CD4-positive, alpha-beta T cell (primary cell): ENCODE data around the gene GRID2. TPM values are rescaled to one million over a fixed set of nuclear protein-coding genes. Genes with fewer than 3 reads are reported as not detected.

ENCODE experiments used
- ATAC-seq: fragments of 200-7000 bp; cut with Tn5 transposase; one replicate; pipeline ENCODE4 v1.10.0; 2022; ENCODE audit warnings: mild to moderate bottlenecking; ENCODE audit not compliant: poor library complexity
- CTCF ChIA-PET: fragments of 350-600 bp; sonication (Branson Sonifier 250); formaldehyde crosslinking; loops from one replicate; lab custom pipeline; 2021; ENCODE audit warnings: antibody characterized with exemption, inconsistent platforms; lab: Charles Lee
- POLR2A ChIA-PET: fragments of 350-600 bp; sonication (Branson Sonifier 250); formaldehyde crosslinking; loops from one replicate; lab custom pipeline; 2021; ENCODE audit warnings: antibody characterized with exemption, inconsistent platforms; lab: Charles Lee
- DNase-seq, 14 experiments: peaks; one replicate each; pipeline ENCODE4 v3.0.0-alpha.2; 2013 to 2020; ENCODE audit warnings: mixed read lengths in 2 of 14
- H3K27ac ChIP-seq, 2 donors: one replicate each; pipeline versions ENCODE4 v1.5.1 to v1.7.0; 2013; ENCODE audit warnings: low read length in 2 of 2, low read depth in 1 of 2, mild to moderate bottlenecking in 1 of 2
- H3K27me3 ChIP-seq, 2 experiments: 1 replicate in 1 of 2; 2 replicates in 1 of 2; pipeline versions ENCODE4 v1.6.1 to v1.7.0; 2013; ENCODE audit warnings: low read length in 2 of 2, control low read depth in 1 of 2, mild to moderate bottlenecking in 1 of 2, moderate library complexity in 1 of 2; ENCODE audit not compliant: insufficient read depth in 2 of 2, control insufficient read depth in 1 of 2
- H3K36me3 ChIP-seq: one replicate; pipeline ENCODE4 v1.6.1; 2013; ENCODE audit warnings: low read length, control low read depth; ENCODE audit not compliant: insufficient read depth
- H3K4me1 ChIP-seq: one replicate; pipeline ENCODE4 v1.6.1; 2013; ENCODE audit warnings: low read length, control low read depth; ENCODE audit not compliant: insufficient read depth
- H3K4me3 ChIP-seq: one replicate; pipeline ENCODE4 v1.5.1; 2013; ENCODE audit warnings: mild to moderate bottlenecking, low read length, moderate library complexity
- H3K9me3 ChIP-seq, 2 experiments: 1 replicate in 1 of 2; 2 replicates in 1 of 2; pipeline versions ENCODE4 v1.6.1 to v1.7.0; 2013; ENCODE audit warnings: low read length in 2 of 2, mild to moderate bottlenecking in 2 of 2, control low read depth in 1 of 2, moderate library complexity in 1 of 2; ENCODE audit not compliant: control insufficient read depth in 1 of 2, insufficient read depth in 1 of 2
- H3K27ac Mint-ChIP-seq: one replicate; pipeline ENCODE4 v1.8.0; 2020; ENCODE audit warnings: mixed read lengths
- H3K27me3 Mint-ChIP-seq: one replicate; pipeline ENCODE4 v1.8.0; 2021; ENCODE audit warnings: mixed read lengths
- H3K36me3 Mint-ChIP-seq: one replicate; pipeline ENCODE4 v1.8.0; 2021; ENCODE audit warnings: low read depth, mixed read lengths
- H3K4me1 Mint-ChIP-seq: one replicate; pipeline ENCODE4 v1.8.0; 2021; ENCODE audit warnings: low read depth, mixed read lengths
- H3K4me3 Mint-ChIP-seq: one replicate; pipeline ENCODE4 v1.8.0; 2020; ENCODE audit warnings: mild to moderate bottlenecking, mixed read lengths
- H3K9me3 Mint-ChIP-seq: one replicate; pipeline ENCODE4 v1.8.0; 2020; ENCODE audit warnings: mixed read lengths
- CTCF ChIP-seq: fragments of 200-600 bp; IDR thresholded peaks from one replicate; pipeline ENCODE4 v1.8.0; 2022; ENCODE audit warnings: antibody characterized with exemption, mild to moderate bottlenecking
- intact Hi-C, 2 experiments: fragments of 100-400 bp; cut with DNase I in 1 of 2; cut with micrococcal nuclease in 1 of 2; formaldehyde crosslinking; loops; one replicate each; pipeline versions ENCODE4 v1.15.1 to v1.9.0; 2023 to 2025; cut with DNase I, micrococcal nuclease
- total RNA-seq, 174 experiments: library from RNA in 2 of 174; stranded (reverse) in 2 of 174; gene quantifications; one replicate each; pipeline ENCODE4 v1.2.3 and lab custom pipeline; 2021 to 2026

The GRID2 gene
- total RNA-seq, 2 experiments from 2014 or later = not detected

GRCh38 chr4:93779228-93779627, 1475.5 kb downstream of the GRID2 start:
- Mint-ChIP-seq H3K36me3 (no peaks in the 10 kb centered on the region), H3K9me3 (no peaks in the 10 kb centered on the region), H3K27me3 (no peaks in the 10 kb centered on the region), H3K4me1 (no peaks in the 10 kb centered on the region), H3K27ac (no peak overlapping the region), H3K4me3 (no peak overlapping the region)
- H3K4me3 ChIP-seq = no peak overlapping the region
- no peaks in the 10 kb centered on the region for H3K36me3 ChIP-seq
- H3K27ac ChIP-seq = no peak overlapping the region
- no peaks in the 10 kb centered on the region for H3K4me1 ChIP-seq
- intact Hi-C loops = no loop called here
- no peak for DNase-seq
- H3K9me3 ChIP-seq = peaks cover 0 to 4% of the 10 kb centered on the region in 2 experiments
- no peak for ATAC-seq
- no peaks in the 10 kb centered on the region for H3K27me3 ChIP-seq
- POLR2A ChIA-PET = no interaction called here
- CTCF ChIA-PET = no interaction called here
- TF ChIP-seq CTCF = no peak

- no peaks in the 10 kb centered on the region for H3K27me3 ChIP-seq
- Mint-ChIP-seq H3K27ac (no peak overlapping the region), H3K36me3 (no peaks in the 10 kb centered on the region), H3K4me1 (no peaks in the 10 kb centered on the region), H3K4me3 (no peak overlapping the region), H3K27me3 (no peaks in the 10 kb centered on the region), H3K9me3 (no peaks in the 10 kb centered on the region)
- H3K4me1 ChIP-seq = no peaks in the 10 kb centered on the region
- ChIA-PET POLR2A (no interaction called here), CTCF (no interaction called here)
- ATAC-seq (no peak), DNase-seq (no peak)
- H3K36me3 ChIP-seq = no peaks in the 10 kb centered on the region
- H3K9me3 ChIP-seq = peaks cover 0 to 4% of the 10 kb centered on the region in 2 experiments
- no peak overlapping the region for H3K4me3 ChIP-seq
- TF ChIP-seq CTCF = no peak
- intact Hi-C loops = no loop called here
- no peak overlapping the region for H3K27ac ChIP-seq
Measured at GRCh38 chr4:93780080-93780479, 1476.3 kb downstream of the GRID2 start.

GRCh38 chr4:93781198-93781597, 1477.4 kb downstream of the GRID2 start:
- Histone ChIP-seq H3K4me1 (no peaks in the 10 kb centered on the region), H3K9me3 (peaks cover 0 to 4% of the 10 kb centered on the region in 2 experiments), H3K27me3 (no peaks in the 10 kb centered on the region), H3K36me3 (no peaks in the 10 kb centered on the region), H3K4me3 (no peak overlapping the region), H3K27ac (no peak overlapping the region)
- TF ChIP-seq CTCF = no peak
- H3K4me1 Mint-ChIP-seq = no peaks in the 10 kb centered on the region
- intact Hi-C loops = no loop called here
- ChIA-PET CTCF (no interaction called here), POLR2A (no interaction called here)
- no peaks in the 10 kb centered on the region for H3K9me3 Mint-ChIP-seq
- H3K4me3 Mint-ChIP-seq = no peak overlapping the region
- DNase-seq = no peak
- no peak for ATAC-seq
- no peaks in the 10 kb centered on the region for H3K36me3 Mint-ChIP-seq
- H3K27ac Mint-ChIP-seq = no peak overlapping the region
- H3K27me3 Mint-ChIP-seq = no peaks in the 10 kb centered on the region
